Measurements from ENCODE around the gene DOCK9.
A peak's percentile ranks its signal among the peaks of the same experiment; 100 is the strongest.
"Not testable (repeated sequence)": the region's sequence is repeated elsewhere in the genome, so short reads cannot be mapped to it uniquely, and the experiment has no call there.

DOCK9 gene

DNA sequence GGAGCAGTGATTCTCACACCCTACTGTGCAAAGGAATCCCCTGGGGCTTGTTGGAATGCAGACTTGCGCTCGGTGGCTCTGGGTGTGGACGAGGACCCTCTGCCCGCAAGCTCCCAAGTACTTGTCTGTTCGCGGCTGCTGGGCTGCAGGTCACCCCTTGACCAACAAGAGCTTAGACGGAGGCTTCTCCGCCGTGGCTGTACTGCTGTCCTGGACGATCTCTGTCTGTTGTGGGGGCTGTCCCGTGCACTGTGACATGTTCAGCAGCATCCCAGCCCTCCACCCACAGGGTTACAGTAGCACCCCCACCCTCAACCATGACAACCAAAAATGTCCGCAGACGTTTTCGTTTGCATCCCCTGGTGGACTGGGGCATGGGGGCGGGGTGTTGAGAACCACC is 202.5 kb downstream of the DOCK9 start:
- DNase-seq (ENCODE audit: low read depth) = no peak

DNA sequence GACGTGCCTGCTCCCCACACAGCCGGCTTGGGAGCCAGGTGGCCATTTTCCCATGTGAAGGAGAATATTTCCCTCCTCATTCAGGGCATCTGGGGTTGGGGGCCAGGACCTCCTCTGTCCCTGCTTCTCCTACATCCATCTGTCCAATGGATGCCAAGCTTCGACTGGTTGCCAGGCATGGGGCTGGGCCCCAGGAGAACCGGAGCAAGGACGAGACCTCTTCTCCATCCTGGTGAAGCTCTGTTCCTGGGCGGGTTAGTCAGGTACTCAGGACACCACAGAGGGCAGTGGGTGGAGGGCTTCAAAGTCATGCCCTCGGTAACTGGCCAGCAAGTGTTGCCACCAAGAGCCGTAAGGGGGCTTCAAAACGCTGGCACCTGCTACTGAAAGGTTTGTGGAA is 203.1 kb downstream of the DOCK9 start:
- no peak for DNase-seq (ENCODE audit: low read depth)

DNA sequence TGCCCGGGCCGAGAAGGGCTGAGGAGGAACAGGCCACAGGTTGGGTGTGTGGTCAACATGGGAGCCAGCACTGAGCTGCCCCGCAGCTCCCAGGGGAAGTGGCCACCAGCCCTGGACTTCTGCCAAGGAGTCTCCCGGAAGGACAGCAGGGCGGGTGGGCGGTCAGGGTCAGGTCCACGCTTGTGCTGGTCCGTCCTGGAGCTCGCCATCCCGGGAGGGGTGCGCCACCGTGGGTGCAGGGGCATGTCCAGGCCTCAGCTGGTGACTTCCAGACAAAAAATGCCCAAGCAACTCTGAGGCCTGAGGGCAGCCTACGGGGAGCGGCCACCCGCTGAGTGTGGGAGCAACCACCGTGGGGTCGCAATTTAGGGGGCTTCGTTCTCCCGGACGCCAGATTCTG is 203.9 kb downstream of the DOCK9 start:
- no peak for DNase-seq (ENCODE audit: low read depth)

DNA sequence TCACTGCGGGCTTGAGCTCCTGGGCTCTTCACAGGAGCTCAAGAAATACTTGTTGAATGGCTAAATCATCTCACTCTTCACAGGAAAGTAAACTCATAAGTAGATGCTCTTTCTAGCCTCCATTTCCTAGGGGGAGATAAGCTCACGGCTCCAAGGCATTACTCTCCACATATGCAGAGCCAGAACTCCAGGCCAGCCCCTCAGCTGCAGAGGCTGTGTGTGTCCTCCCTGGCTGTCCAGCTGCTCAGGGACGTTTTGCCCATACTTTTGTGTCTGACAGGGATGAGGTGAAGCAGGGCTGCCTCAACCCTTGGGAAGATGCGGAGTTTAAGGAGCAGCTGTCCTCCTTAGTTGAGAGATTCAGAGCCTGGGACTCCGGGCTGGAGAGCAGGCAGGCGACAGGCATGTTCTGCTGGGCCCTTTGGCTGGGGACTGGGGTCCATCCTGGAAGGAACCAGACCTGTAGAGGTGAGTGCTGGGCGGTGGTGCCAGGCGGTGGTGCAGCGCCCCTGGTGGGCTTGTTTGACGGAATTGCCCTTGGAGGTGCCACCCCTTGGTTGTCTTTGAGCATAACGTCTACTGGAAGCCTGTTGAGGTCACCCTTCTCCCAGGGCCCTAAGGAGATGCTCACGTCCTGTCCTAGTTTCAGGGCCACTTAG is 204.9 kb downstream of the DOCK9 start:
- DNase-seq (ENCODE audit: low read depth) = no peak

DNA sequence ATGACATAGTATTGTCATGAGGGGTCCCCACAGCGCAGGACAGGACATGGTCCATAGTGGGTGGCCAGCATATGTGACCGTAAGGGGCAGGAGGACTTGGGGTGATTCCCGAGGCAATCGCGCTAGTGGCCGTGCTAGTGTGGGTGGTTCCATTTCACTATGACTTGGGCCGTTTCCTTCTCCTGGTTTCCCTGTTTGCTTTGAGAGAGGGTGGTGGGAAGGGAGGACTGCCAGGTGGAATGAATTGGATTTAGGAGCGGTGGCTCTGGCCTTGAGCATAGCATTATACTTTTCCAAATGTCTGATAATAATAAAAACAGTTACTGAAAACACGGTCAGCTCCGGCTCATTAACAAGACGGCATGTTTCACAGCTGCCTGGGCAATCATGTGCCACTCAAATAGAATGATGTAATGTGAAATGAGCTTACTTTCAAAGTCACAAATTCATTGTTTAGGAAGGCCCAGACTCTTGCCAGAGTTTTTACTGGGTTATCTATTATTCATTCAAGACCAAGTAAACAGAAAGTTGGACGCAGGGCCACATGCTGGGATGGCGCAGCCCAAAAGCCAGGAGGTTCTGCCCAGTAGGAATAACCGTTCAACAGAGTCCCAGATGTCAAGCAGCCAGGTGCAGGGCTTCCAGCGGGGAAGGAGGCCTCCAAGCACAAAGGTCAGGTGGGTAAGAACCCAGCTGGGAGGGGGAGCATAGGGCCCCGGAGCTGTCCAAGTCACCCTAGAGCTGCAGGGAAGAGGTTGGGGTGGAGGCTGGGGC is 205.8 kb downstream of the DOCK9 start:
- no peak for DNase-seq (ENCODE audit: low read depth)

DNA sequence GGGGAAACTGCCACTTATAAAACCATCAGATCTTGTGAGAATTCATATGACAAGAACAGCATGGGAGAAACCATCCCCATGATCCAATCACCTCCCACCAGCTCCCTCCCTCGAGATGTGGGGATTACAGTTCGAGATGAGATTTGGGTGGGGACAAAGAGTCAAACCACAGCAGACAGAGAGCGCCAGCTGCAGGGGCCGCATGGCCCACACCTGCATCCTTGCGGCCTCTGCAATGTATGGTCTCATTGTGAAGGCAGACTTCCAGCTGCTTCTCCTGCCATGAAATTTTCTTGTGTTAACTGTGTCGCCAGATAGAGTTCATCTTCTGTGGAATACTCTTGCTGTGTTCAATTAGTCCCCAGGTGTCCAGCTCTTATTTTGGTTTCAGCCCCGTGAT is 208.1 kb downstream of the DOCK9 start:
- DNase-seq (ENCODE audit: low read depth) = no peak

DNA sequence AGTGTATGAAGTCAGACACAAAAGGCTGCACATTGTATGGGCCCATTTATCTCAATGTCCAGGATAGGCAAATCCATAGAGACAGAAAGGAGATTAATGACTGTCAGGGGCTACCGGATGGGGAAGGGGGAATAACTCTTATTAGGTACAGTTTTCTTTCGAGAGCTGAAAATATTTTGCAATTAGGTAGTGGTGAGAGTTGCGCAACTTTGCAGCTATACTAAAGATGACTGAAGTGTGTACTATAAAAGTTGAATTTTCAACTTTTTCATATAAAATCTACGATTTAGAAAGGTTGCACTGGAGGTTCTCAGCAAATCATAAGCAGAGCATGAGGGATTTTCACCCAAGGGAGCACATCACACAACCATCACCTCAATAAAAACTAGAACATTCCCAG is 209.3 kb downstream of the DOCK9 start:
- no peak for DNase-seq (ENCODE audit: low read depth)

DNA sequence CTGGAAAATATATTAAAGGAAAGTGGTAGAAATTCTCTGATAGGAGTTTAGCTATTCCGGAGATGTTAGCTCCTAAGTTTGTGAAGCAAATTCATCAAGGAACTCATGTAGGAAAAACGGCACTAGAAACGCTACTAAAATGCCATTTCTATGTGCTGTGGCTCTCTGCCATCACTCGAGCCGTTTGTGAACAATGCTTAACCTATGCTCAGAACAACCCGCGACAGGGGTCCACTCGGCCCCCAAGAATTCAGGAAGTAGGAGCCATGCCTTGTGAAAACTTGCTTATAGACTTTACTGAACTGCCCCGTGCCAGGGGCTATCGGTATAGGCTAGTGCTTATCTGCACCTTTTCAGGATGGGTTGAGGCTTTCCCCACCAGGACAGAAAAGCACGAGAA is 211.2 kb downstream of the DOCK9 start:
- DNase-seq (ENCODE audit: low read depth) = peak; percentile 34

DNA sequence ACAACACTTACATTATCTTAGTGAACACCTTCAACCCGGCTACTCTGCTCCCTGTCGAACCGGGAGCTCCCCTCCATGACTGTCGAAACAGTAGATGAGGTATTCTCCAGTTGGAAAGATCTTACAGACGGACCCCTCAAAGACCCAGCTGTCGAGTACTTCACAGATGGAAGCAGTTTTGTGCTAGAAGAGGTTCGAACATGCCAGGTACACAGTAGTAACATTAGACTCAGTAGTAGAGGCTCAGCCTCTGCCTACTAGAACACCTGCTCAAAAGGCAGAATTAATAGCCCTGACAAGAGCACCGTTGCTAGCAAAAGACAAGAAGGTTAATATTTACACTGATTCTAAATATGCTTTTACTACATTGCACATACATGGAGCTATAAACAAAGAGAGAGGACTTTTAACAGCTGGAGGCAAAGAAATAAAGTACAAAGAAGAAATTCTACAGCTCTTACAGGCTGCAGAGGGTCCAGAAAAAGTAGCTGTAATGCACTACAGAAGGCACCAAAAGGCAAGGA is 211.8 kb downstream of the DOCK9 start:
- no peak for DNase-seq (ENCODE audit: low read depth)

DNA sequence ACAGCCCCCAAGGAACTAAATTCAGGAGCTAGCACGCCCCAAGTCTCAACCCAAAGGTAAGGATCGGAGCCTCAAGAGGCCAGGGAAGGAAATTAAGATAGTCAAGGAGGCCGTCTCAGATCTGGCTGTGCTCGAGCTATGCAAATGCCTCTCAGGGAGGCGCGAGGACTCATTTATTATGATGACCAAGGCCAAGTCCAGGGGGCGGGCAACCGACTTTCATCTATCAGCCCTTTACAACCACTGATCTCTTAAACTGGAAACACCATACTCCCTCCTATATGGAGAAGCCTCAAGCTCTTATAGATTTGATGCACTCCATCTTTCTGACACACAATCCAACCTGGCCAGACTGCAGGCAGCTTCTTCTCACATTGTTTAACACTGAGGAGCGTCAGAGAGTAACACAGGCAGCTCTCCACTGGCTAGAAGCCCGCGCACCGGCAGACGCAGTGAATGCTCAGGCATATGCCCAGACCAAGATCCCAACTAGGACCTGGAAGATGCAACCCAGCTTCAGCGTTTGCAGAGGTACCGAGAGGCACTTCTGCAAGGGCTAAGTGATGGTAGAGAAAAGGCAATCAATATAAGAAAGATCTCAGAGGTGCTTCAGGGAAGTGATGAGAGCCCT is 215.8 kb downstream of the DOCK9 start:
- no peak for DNase-seq (ENCODE audit: low read depth)

DNA sequence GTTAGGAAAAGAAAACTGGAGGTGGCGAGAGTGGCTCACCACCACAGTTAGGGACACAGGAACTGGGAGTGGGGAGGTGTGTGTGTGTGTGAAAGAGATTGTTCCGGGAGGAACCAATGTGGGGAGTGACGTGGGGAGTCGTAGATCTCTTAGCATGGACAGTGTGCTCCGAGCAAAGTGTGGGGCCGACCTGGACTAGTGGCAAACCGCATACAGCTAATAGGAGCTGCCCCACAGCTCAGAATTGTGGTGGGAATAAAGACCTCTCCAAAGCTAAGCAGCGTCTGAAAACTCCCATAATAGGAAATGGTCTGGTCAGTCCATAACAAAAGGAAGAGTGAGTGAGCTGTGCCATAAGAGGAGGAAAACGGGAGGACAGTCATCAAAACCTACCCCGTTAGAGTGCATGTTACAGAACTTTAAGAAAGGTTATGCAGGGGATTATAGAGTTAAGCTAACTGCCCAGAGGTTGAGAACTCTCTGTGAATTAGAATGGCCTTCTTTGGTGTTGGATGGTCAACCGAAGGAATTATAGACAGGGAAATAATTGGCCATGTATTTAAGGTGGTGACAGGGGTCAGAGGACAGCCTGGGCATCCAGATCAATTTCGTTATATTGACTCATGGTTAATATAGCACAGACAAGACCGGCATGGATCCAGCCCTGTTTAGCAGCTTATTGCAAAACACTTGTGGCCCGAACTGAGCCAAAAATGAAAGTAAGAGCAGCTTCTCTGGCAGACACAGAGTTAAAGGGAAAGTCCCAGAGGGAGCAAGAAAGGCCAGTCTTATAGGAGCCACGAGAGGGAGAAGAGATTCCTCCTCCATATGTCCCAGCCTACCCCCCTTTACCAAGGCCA is 216.5 kb downstream of the DOCK9 start:
- DNase-seq (ENCODE audit: low read depth) = peak; percentile 48

DNA sequence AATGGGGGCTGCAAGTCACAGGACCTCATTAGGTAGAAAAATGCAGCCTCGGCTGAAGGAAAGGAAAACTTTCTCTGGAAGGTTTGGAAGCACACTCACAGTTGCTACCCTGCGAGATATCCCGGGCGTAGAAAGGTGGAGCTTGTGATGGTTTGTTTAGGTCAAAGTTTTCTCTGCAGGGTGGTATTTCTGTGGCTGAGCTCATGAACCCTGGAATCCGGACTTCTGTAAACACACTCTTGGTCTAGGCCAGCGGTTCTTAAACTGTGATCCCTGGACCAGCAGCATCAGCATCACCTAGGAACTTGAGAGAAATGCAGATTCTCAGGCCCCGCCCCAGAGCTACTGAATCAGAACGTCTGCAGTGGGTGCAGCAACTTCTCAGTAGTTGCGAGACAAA is 222.1 kb downstream of the DOCK9 start:
- DNase-seq (ENCODE audit: low read depth) = no peak

DNA sequence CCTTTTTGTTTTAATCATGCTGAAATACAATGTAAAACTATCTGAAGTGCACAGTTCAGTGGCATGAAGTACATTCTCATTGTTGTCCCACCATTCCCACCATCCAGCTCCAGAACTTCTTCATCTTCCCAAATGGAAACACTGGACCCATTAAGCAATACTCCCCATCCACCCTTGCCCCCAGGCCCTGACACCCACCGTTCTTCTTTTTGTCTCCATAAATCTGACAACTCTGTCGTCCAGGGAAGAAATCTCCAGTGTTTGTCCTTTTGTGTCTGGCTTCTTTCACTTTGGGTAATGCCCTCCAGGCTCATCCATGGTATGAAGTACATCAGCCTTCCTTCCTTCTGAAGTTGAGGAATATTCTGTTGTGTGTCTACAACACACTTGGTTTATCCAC is 222.7 kb downstream of the DOCK9 start:
- no peak for DNase-seq (ENCODE audit: low read depth)

DNA sequence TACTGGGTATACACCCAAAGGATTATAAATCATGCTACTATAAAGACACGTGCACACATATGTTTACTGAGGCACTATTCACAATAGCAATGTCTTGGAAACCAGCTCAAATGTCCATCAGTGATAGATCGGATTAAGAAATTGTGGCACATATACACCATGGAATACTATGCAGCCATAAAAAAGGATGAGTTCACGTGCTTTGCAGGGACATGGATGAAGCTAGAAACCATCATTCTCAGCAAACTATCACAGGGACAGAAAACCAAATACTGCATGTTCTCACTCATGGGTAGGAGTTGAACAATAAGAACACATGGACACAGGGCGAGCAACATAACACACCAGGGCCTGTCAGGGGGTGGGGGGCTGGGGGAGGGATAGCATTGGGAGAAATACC is 223.4 kb downstream of the DOCK9 start:
- not testable (repeated sequence) for DNase-seq (ENCODE audit: low read depth)

DNA sequence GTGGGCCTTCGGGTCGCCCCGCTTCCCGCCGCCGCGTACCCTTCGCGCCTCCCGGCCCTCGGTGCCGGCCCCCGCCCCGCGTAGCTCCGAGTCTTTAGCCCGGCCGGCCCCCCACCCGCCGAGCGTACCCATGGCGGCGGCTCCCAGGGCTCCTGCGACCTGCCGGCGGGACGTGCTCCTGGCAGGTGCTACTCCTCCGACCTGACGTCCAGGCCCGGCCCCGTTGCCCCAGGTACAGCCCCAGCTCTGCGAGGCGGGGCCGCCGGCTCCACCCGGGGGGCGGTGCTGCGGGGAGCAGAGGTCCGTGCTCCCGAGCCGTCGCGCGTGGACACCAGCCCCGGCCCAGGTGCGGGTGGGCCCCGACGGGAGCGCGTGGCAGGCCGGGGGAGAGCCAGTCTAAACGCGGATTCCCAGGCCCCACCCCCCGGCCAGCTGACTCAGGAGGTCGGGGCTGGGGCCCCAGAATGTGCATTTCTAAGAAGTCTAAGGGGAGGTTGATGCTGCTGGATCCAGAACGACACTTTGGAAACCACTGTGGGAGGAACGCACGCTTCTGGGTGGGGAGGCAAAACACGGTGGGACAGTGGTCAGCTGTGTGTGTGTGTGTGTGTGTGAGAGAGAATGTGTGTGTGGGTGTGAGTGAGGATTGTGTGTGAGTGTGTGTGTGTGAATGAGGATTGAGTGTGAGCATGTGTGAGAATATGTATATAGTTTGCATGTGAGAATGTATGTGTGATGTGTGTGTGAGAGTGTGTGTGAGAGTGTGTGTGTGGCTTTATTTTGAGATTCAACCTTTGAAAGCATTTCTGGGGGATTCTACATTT is 225.2 kb downstream of the DOCK9 start, which contains the start of gene SLC15A1:
Gene SLC15A1, minus strand, starts transcription at position 206 of the 824 bp plus-strand sequence. Its CDS starts 74 bp downstream, at position 132.
- DNase-seq (ENCODE audit: low read depth) = no peak

DNA sequence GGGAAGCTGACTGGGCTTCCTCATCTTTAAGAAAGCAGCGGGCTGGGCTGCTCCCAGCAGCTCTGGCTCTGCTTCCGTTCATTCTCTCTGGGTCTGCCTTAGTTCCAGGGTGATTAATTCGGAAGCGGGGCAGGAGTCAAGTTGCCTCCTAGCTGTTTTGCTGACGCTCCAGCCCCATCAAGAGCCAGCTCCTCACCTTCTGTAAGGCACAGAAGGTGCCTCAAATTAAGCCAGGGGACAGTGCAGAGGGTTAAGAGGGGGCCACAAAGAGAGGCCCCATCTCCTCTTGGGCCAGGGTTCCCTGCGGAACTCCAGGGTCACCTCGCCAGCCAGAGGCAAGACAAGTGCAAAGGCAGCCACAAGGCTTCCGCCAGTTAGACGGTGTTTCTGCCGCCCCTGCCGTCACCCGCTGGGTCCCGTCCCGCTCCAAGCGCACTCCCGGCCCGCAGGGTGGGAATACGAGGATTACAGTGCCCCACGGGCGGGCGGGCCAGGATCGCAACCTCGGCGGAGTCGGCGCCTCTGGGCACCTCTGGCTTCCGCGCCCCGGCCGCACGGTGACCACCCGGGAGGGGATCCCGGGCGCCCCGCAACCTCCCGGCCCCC is 225.9 kb downstream of the DOCK9 start:
- DNase-seq (ENCODE audit: low read depth) = peak; percentile 30

DNA sequence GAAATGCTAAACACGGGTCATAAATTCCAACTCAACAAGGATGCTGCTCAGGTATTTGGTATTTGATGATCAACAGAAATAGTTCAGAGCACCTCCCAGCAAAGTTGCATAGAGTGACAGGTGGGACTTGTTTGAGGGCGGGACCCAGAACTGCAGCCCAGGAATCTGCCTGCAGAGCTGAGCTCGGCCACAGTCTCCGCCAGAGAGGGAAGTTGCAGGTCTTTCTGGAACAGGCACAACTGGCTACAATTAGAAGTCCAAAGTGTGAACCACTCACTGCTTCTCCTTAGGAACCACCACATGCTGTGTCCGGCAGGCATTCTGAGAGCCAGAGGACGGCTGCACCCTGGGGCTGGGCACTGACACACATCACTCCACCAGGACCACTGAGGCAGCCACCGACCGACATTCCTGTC is 226.5 kb downstream of the DOCK9 start:
- DNase-seq (ENCODE audit: low read depth) = peak; percentile 11

DNA sequence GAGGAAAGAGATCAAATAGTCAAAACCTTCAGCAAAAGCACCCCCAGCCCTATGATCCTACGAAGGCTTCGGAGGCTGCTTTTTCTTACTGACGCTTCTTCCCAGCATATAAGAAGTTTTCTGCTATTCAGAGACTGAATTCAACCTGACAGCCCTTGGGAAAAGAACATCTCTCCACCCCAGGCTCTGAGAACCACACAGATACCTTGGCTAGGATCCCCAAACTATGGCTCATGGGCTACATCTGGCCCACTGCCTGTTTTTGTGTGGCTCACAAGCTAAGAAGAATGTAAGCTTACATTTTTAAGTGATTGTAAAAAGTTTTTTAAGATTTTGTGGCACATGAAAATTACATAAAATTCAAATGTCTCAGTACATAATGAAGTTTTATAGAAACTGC is 228.4 kb downstream of the DOCK9 start:
- DNase-seq (ENCODE audit: low read depth) = no peak

DNA sequence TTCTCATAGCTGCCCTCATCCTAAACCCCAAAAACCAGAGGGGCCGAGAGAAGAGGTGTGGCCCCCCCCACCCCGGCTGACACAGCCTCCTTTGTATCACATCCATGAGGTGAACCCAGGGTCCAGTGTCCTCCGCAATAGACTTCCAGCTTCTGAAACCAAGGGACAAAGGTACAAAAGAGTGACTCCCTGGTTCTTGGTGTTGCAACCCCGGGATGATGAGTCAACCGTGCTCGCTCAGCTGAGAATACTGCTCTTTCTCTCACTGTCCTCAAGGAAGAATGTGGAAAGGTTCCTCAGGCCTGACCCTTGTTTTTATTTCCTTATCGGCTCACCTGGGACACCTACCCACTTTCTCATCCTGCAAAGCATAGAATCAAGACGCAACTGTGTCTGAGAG is 230.9 kb downstream of the DOCK9 start:
- DNase-seq (ENCODE audit: low read depth) = peak; percentile 41

Data from ELR (cell line).